NCI-H510A (cell line): Measurements from ENCODE around the gene KRTAP5-5.
"Not testable (repeated sequence)": the region's sequence is repeated elsewhere in the genome, so short reads cannot be mapped to it uniquely, and the experiment has no call there.

Source experiments
- DNase-seq: peaks from one replicate; lab custom pipeline; 2025; lab: John Stamatoyannopoulos, UW

The KRTAP5-5 gene, protein sequence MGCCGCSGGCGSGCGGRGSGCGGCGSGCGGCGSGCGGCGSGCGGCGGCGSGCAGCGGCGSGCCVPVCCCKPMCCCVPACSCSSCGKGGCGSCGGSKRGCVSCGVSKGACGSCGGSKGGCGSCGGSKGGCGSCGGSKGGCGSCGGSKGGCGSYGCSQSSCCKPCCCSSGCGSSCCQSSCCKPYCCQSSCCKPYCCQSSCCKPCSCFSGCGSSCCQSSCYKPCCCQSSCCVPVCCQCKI

DNA sequence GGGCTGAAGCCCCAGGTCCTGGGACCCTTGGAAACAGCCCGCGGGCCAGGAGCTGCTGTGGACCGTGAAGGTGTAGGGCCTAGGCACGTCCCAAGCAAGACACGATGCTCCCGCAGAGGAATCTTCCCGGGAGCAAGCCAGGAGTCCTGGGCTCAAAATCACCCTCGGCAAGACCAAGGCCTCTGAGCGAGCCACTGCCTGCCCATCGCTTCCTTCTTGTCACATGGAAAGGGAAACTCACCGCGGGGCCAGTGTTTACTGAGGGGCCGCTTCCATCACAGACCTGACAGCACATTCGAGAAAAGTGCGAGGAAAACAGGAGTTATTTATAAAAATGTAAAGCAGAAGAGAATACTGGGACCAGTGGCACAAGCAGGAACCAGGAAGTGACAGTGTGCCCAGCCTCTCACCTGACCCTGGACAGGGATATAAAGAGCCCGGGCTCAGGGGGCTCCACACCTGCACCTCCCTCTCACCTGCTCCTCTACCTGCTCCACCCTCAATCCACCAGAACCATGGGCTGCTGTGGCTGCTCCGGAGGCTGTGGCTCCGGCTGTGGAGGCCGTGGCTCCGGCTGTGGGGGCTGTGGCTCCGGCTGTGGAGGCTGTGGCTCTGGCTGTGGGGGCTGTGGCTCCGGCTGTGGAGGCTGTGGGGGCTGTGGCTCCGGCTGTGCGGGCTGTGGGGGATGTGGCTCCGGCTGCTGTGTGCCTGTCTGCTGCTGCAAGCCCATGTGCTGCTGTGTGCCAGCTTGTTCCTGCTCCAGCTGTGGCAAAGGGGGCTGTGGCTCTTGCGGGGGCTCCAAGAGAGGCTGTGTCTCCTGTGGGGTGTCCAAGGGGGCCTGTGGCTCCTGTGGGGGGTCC lies at the start of gene KRTAP5-5:
Gene KRTAP5-5 (plus strand): TSS at position 450 of the 860 bp plus-strand sequence. CDS start 66 bp downstream, at position 516.
- DNase-seq = no peak

DNA sequence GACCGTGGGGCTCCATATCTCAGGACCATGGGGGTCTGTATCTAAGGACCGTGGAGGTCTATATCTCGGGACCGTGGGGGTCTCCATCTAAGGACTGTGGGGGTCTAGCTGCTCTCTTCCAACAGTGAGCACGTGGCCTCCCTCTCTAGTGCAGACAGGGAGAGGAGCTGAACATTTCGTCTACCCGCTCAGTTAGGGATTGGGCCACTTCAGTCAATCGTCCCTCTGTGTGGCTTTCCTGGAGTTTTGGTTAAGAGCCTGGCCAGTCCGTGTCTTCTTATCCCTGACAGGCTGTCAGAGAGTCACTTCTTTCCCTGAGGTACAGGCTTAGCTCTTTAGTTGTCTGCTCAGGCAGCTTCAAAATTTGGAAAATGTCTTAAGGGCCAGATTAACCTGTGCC lies 47.6 kb upstream of the KRTAP5-5 start:
- no peak for DNase-seq

DNA sequence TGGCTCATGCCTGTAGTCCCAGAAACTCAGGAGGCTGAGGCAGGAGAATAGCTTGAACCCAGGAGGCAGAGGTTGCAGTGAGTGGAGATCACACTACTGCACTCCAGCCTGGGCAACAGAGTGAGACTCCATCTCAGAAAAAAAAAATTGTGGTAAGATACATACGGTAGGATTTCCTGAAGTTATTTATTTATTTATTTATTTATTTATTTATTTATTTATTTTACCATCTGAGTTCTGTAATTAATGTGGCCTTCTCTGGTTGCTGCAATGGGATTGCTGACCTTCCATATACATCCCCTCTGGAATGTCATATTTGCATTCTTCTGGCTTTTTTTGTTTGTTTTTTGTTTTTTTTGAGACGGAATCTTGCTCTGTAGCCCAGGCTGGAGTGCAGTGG lies 46.7 kb upstream of the KRTAP5-5 start:
- DNase-seq = not testable (repeated sequence)

DNA sequence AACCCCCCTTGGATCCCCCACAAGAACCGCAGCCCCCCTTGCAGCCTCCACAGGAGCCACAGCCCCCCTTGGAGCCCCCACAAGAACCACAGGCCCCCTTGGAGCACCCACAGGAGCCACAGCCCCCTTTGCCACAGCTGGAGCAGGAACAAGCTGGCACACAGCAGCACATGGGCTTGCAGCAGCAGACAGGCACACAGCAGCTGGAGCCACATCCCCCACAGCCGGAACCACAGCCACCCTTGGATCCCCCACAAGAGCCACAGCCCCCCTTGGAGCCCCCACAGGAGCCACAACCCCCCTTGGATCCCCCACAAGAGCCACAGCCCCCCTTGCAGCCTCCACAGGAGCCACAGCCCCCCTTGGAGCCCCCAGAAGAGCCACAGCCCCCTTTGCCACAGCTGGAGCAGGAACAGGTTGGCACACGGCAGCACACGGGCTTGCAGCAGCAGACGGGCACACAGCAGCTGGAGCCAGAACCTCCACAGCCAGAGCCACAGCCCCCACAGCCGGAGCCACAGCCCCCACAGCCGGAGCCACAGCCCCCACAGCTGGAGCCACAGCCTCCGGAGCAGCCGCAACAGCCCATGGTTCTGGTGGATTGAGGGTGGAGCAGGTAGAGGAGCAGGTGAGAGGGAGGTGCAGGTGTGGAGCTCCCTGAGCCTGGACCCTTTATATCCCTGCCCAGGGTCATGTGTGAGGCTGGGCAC lies 44.8 kb upstream of the KRTAP5-5 start, which contains the start of gene KRTAP5-1:
Gene KRTAP5-1 (minus strand): TSS at position 623 of the 710 bp plus-strand sequence. CDS start 34 bp downstream, at position 589.
- DNase-seq = not testable (repeated sequence)

DNA sequence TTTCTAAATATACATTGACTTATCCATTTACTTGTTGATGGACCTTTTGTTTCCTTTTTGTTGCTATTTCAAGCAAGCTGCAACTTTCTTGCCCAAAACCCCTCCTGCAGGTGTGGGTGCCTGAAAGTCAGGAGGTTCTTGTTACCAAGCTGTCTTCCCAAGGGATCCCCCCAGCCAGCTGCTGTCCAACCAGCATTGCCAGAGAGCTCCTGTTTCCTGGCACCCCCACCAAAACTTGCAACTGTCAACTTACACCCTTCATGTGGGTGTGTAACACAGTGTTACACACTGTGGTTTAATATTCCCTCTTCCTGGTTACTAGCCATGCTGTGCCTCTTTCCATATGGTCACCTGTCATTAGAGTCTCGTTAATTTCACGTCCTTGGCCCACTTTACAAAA lies 42.9 kb upstream of the KRTAP5-5 start:
- no peak for DNase-seq

DNA sequence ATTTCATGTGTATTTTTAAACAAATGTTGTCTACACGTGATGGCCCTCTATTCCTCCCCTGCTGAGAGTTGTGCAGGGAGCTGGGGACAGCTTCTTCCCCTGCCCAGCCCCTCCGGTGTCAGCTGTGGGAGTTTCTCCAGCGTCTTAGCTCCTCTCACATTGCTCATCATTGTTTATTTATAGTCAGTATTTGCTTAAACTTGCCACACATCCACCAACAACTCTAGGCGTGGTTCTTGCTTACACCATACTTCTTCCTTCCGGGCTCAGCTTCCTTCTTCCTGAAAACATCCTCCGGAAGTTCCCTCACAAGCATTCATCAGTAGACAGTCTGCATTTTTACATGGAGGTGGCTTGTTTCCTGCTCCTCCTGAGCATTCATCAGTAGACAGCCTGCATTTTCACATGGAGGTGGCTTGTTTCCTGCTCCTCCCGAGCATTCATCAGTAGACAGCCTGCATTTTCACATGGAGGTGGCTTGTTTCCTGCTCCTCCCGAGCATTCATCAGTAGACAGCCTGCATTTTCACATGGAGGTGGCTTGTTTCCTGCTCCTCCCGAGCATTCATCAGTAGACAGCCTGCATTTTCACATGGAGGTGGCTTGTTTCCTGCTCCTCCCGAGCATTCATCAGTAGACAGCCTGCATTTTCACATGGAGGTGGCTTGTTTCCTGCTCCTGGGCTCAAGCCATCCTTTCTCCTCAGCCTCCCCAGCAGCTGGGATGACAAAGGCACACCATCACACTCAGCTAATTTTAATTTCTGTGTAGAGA lies 40.2 kb upstream of the KRTAP5-5 start:
- DNase-seq = not testable (repeated sequence)

DNA sequence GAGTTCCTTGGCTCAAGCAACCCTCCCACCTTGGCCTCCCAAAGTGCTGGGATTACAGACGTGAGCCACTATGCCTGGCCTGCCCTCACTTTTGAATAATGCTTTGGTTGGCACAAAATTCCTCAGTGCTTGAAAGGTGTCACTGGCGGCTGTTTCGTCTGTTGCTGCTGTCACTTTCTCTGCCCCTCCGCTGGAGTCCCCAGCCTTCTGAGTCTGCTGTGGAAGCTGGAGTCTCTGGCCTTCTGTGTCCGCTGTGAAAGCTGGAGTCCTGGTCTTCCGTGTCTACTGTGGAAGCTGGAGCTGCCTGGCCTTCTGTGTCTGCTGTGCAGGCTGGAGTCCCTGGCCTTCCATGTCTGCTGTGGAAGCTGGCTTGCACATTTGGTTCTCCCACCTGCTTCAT lies 39.6 kb upstream of the KRTAP5-5 start:
- no peak for DNase-seq

DNA sequence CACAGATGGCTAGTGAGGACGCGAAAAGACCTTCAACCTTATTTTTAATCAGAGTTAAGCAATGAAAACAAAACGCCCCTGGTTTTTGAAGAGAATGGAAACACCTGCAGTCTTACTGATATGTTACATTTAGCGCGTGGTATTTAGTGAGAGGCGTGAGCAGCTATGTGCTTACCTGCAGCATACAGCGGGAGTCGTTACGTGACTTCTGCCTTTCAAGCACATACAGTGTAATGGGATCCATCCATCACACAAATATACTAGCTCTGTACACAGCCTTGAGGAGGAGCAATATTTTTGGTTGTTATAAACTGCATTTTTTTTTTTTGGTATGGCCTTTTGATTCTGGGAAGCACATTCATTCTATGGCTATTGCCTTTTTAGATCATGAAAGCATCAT lies 36.9 kb upstream of the KRTAP5-5 start:
- no peak for DNase-seq

DNA sequence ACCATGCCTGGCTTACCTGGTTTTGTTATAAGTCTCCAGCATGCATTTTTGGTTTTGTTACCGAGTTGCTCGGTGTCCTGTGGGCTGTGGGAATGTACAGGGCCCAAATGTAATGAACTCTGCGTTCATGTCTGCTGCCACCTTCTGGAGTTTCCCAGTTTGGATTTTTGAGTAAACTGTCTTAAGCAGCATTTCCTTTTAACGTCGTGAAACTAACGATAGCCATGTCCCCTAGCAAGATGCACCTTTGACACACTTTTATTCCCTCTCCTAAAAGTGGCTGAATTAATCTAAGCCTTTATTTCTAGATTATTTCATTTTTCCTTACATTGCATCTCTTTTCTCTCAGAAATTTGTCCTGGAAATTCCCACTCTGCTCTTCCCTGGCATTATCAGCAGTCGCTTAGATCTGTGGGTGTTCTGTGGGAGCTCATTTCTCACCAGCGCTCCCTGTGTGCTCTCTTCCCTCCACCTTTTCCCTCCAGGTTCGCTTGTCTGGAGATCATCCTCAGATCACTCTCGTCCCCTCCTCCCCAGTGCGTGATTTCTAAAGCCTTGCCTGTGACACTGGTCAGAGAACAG lies 33.5 kb upstream of the KRTAP5-5 start:
- DNase-seq = not testable (repeated sequence)

DNA sequence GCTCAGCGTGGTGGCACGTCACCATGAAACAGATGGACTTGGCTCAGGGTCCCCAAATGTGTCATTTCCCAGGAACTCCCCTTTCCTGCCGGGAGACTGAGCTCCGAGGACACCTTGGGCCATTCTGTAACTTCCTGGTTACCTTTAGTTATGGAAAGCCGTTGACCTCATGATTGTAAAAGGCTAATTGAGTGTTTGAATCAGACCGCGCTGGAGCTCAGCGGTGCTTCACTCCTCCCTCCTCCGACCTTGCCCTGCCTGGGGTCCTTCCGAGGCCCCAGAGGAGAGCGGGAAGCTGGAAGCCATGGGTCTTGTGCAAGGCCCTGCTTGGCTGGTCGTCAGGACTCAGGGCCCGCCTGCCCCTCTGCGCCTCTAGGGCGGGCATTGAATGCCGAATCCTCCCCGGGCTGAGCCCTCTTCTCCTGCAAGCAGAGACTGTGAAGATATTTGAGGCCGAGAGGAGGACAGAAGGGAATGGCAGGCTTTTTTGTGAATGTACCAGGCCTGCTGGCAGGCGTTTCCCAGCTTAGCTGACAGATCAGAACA lies 32.9 kb upstream of the KRTAP5-5 start:
- not testable (repeated sequence) for DNase-seq

DNA sequence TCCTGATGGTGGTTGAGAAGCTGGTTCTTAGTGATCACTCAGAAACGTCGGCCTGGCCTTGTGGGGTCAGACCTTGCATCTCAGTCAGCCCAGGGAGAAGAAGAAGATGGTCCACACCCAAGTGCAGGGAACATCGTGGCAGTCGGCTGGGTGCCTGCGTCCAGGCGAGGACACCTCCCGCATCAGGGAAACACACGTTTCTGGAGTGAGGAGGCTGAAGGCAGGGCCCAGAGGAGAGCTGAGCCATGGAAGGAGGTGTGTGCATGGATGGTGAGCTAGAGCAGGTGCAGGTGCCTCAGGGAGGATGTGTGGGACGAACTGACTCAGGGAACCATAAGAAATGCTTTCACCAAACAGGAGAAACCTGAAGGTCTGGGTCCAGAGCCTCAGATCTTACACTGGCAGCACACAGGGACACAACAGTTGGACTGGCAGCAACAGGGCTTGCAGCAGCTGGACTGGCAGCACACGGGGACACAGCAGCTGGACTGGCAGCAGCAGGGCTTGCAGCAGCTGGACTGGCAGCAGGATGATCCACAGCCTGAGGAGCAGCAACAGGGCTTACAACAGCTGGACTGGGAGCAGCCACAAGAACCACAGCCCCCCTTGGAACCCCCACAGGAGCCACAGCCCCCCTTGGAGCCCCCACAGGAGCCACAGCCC lies 32.1 kb upstream of the KRTAP5-5 start:
- DNase-seq = no peak

DNA sequence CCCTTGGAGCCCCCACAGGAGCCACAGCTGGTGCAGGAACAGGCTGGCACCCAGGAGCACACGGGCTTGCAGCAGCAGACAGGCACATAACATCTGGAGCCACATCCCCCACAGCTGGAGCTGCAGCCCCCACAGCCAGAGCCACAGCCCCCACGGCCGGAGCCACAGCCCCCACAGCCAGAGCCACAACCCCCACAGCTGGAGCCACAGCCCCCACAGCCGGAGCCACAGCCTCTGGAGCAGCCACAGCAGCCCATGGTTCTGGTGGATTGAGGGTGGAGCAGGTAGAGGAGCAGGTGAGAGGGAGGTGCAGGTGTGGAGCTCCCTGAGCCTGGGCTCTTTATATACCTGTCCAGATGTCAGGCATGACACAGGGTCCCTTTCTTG lies 31.6 kb upstream of the KRTAP5-5 start, which contains the start of gene KRTAP5-2:
Gene KRTAP5-2 (minus strand): TSS at position 301 of the 387 bp plus-strand sequence. CDS start 44 bp downstream, at position 257.
- no peak for DNase-seq

DNA sequence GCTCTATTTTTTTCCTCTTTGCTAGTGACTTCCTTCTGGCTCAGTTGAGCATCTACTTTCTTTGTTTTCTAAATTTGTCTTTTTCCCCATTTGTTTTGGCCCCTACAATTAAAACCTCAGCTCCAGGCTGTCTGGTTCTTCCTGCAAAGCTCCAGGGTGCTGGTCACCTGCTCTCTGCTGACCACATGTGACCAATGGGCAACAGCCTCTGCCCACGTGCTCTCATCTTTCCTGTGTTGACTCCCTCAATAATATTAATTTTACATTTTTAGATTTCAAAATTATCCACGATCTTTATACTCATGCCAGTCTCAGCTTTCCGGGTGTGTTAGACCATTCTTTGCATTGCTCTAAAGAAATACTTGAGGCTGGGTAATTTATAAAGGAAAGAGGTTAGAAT lies 31.2 kb upstream of the KRTAP5-5 start:
- not testable (repeated sequence) for DNase-seq

DNA sequence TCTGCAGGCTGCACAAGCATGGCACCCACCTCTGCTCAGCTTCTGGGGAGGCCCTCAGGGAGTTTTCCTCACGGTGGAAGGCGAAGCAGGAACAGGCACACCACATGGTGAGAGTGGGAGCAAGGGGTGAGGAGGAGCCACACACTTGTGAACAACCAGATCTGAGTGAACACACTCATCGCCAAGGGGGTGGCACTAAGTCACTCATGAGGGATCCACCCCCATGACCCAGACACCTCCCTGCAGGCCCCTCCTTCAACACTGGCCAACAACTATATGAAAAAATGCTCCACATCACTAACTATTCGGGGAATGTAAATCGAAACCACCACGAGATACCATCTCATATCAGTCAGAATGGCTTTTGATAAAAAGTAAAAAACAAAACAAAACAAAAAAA lies 30.8 kb upstream of the KRTAP5-5 start:
- DNase-seq = no peak

DNA sequence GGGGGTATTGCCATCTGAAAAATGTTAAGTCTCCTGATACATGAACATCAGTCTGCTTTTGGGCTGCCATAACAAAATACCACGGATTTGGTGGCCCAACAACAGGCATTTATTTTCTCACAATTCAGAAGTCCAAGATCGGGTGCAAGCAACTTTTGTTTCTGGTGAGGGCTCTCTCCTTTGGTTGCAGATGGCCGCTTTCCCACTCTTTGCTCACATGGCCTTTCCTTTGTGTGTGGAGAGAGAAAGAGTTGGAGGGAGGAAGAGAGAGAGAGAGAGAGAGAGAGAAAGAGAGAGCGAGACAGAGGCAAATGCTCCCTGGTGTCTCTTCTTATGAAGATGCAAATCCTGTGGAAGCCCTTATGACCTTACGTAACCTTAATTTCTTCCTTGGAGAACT lies 28.9 kb upstream of the KRTAP5-5 start:
- no peak for DNase-seq

DNA sequence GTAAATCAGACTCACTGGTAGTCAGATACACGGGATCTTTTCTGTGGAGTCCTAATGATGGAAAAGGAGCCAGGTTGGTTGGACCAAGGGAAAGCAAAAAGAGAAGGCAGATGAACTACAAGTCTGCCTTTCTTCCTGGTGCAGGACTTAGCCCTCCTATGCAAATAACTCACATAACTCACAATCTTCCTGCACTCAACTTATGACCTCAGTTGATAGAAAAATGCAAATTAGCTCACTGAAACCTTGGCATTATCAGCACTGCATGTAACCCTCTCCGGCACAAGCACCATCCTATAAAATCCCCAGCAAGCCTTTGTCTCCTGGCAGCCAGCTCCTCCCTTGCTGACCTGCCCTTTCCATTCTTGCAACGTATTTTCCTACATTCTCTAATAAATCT lies 27.9 kb upstream of the KRTAP5-5 start:
- not testable (repeated sequence) for DNase-seq

DNA sequence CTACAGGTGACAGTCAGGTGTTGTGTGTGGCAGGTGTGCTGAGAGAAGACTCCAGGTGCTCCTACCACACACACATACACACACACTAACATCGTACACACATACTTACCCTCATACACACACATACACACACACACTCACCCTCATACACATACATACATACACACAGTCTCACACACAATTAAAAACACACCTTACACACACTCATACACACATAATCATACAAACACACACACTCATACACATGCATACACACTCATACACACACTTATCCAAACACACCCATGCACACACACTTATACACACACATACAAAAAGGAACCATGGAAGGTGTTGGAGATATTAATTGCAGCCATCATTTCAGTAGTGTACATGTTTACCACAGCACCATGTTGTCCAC lies 25.9 kb upstream of the KRTAP5-5 start:
- no peak for DNase-seq

DNA sequence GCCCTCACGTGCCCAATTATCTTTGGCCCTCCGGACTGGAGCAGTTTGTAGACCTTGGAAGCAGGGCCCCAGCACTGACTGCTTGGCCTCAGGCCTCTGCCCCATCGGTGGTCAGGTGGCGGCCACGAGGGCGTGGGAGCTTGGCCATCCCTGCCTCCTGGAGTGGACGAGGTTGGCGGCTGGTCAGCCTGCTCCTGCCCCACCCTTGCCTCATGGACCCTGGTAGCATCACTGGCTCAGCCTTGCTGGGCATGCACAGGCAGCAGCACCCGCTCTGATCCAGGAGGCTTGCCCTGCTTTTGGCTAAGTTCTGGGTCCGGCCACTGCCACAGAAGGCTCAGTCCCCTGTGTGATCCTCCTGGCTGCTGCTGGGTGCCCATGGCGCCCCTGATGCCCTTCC lies 25.4 kb upstream of the KRTAP5-5 start:
- DNase-seq = no peak

DNA sequence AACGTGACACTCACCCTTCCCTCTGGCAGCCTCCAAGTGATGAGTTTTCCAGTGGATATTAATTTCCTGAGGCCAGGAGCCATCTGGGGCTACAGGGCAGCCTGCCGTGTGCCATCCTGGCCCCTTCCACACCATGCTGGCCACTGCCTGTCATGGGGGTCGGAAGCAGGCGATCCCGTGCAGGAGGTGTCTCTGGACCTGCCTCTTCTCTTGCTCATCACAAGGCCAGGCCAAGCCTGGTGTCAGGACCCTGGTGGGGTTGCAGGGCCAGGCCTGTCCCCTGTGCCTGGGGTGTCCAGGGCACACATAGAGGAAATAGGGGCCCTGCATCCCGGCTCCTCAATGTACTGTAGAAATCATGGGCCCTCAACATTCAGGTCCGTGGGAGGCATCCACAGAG lies 24.9 kb upstream of the KRTAP5-5 start:
- DNase-seq = no peak

DNA sequence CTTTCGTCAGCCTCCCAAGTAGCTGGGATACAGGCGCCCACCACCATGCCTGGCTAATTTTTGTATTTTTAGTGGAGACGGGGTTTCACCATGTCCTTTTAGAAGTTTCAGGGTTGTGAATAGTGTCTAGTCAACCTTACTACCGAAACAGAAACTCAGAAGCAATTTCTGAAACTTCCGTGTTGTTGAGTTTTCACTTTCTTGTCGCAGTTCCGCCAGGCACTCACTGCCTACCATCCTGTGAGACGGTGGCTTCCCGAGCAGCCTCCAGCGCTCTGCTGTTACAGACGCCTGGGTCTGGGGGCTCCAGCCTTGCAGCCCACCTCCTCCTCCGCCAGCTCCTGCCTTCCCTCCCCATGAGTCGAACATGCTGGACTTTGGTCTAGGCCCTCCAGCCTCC lies 23.7 kb upstream of the KRTAP5-5 start:
- not testable (repeated sequence) for DNase-seq
